A549 treated with CpdA at 1 μM for 4 hours (cell line): Measurements from ENCODE around the gene ELF1. TPM values are rescaled to one million over a fixed set of nuclear protein-coding genes. Genes with fewer than 3 reads are reported as not detected.

ENCODE experiments used
- total RNA-seq: library from RNA; stranded (reverse); fragments of 200-300 nt; extraction: Qiagen RNA extraction; gene quantifications from 5 replicates; pipeline ENCODE4 v1.2.3, GENCODE V29; 2022; ENCODE audit warnings: low read depth

Gene ELF1
- 21.6 to 30.1 TPM (median 27.3 TPM) in 5 replicates for total RNA-seq

DNA sequence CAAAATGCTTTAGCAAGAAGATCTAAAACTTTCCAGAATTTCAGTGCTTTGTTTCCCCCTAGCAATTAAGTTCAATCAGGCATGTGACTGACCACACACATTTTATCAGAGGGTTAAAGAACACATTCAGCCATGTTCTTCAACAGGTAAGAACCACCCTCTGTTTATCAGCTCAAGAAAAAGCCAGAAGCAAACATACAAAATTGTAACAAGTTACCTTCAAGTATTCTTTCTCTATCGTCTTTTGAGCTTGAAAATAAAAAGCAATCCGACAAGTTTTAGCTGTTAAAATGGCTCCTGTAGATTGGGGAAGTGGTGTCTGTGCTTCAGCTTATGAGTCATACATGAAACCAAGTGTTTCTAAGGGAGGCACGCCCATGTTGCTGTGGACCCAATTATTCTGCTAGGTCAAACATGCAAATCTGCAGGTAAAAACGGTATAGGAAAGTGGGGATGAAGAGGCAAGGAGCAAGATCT is at the start of gene ELF1:
TSS of gene ELF1 (minus strand) at position 306 of the 477 bp plus-strand sequence. CDS start 37,262 bp downstream, outside the sequence.

DNA sequence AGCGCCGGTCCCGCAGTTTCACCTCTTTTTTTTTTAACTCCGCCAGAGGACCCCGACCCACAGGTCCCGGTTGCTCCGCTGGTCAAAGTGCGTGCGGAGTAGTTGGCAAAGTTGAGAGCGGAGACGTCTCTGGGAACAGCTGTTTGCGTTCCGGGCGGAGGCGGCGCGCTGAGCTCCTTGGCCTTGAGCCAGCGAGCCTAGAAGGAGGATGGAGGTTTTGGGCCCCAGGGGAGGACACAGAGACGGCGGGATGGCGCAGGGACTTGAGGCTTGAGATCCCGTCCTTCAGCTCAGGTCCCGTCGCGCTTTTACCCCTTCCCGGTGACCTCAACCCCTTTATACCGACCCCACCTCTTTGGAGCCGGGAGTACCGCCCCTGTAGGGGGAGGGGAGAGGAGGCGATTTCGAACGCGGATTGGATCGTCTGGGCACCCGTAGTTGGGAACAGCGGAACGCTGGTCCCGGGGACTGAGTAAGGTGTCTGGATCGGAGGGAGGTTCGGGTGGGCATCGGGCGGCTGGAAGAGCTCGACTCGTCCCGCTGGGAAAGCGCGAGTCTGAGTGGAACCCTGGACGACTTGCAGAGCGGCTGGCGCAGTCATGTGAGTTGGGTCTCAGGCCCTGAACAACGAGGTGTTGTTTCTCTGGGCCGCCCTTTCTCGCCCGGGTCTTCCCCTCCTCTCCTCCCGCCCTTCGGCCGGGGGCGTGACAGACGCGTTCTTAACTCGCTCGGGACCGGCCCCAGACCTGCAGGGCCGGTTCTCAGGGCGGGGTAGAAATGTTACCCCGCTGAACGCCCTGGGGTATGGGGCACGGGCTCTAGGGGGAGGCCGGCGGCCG is 42.2 kb upstream of the ELF1 start, which contains the start of gene WBP4:
TSS of gene WBP4 (plus strand) at position 435 of the 839 bp plus-strand sequence. CDS start at position 600, 165 bp downstream.

Other genes starting within 250 kb of the ELF1 start
- 11.7 to 14.5 TPM (median 14.3 TPM) in 5 replicates for gene MRPS31, start 248.1 kb downstream of the ELF1 start, total RNA-seq
- gene SLC25A15, start 229.7 kb downstream of the ELF1 start, total RNA-seq: 13.8 to 21.1 TPM (median 17.1 TPM) in 5 replicates
- 6.7 to 9.6 TPM (median 7.5 TPM) in 5 replicates for gene WBP4, start 42.2 kb upstream of the ELF1 start, total RNA-seq
- 4.6 to 5.6 TPM (median 5.1 TPM) in 5 replicates for gene KBTBD6, start 113.5 kb upstream of the ELF1 start, total RNA-seq
- gene KBTBD7, start 175.3 kb upstream of the ELF1 start, total RNA-seq: 2.2 to 2.8 TPM (median 2.5 TPM) in 5 replicates
- gene MTRF1, start 244.3 kb upstream of the ELF1 start, total RNA-seq: 4.6 to 8.0 TPM (median 6.8 TPM) in 5 replicates